Endothelial cell of umbilical vein (primary cell): ENCODE results near the gene RAP1GAP2. TPM values are rescaled to one million over a fixed set of nuclear protein-coding genes. Genes with fewer than 3 reads are reported as not detected.

ENCODE experiments used
- BruUV-seq: library from RNA; stranded (reverse); fragments of 400-500 nt; replicated peaks from 2 replicates; lab custom pipeline; 2021; lab: Mats Ljungman, UMichigan
- CTCF ChIA-PET: fragments of 300-600, 350-600 bp; sonication (Branson Sonifier 250); formaldehyde crosslinking; loops from one replicate; lab custom pipeline; 2021; ENCODE audit warnings: antibody characterized with exemption, inconsistent platforms; lab: Charles Lee
- POLR2A ChIA-PET: fragments of 300-600, 350-600 bp; sonication (Branson Sonifier 250); formaldehyde crosslinking; loops from one replicate; lab custom pipeline; 2021; ENCODE audit warnings: antibody characterized with exemption, inconsistent platforms; lab: Charles Lee
- DNase-seq: peaks from one replicate; pipeline ENCODE4 v3.0.0-alpha.2; 2011; ENCODE audit warnings: low read depth, low spot score
- FAIRE-seq: peaks from 2 replicates; lab custom pipeline; 2011; peaks lifted over from hg19 to GRCh38; lab: Jason Lieb, UNC
- H2AFZ ChIP-seq: 2 replicates; pipeline ENCODE4 v1.6.0; 2012; ENCODE audit warnings: low read depth, low read length, control low read depth, inconsistent platforms
- H3K27ac ChIP-seq: 2 replicates; pipeline ENCODE4 v1.5.1; 2011; ENCODE audit warnings: low read depth, mild to moderate bottlenecking, control low read depth, low read length, moderate library complexity; ENCODE audit not compliant: insufficient read depth
- H3K27me3 ChIP-seq, 2 experiments: 2 replicates each; pipeline versions ENCODE4 v1.6.0 to v1.6.1; 2011; ENCODE audit warnings: low read length in 2 of 2, mixed read lengths in 1 of 2; ENCODE audit not compliant: control insufficient read depth in 2 of 2, insufficient read depth in 2 of 2
- H3K36me3 ChIP-seq, 2 experiments: 2 replicates in 1 of 2; 3 replicates in 1 of 2; pipeline ENCODE4 v1.5.1; 2011; ENCODE audit warnings: low read length in 2 of 2, mild to moderate bottlenecking in 1 of 2, moderate library complexity in 1 of 2; ENCODE audit not compliant: control insufficient read depth in 2 of 2, insufficient read depth in 2 of 2; ENCODE audit errors: extremely low read depth in 1 of 2
- H3K4me1 ChIP-seq: 3 replicates; pipeline ENCODE4 v1.5.1; 2011; ENCODE audit warnings: mild to moderate bottlenecking, low read length; ENCODE audit not compliant: control insufficient read depth, insufficient read depth; ENCODE audit errors: extremely low read depth
- H3K4me2 ChIP-seq: 2 replicates; pipeline ENCODE4 v1.6.1; 2011; ENCODE audit warnings: low read length, control low read depth, mixed read lengths; ENCODE audit not compliant: insufficient read depth
- H3K4me3 ChIP-seq, 3 experiments: fragments of 200-600 bp in 1 of 3; sonication (generic), shearing (Covaris generic) in 1 of 3; replicated peaks in 1 of 3; 2 replicates each; pipeline ENCODE4 v1.5.1; 2011 to 2016; ENCODE audit warnings: control low read depth in 3 of 3, low read length in 3 of 3, mild to moderate bottlenecking in 2 of 3, inconsistent platforms in 1 of 3, low read depth in 1 of 3, moderate library complexity in 1 of 3; ENCODE audit not compliant: insufficient read depth in 1 of 3
- H3K79me2 ChIP-seq: 2 replicates; pipeline ENCODE4 v1.6.0; 2012; ENCODE audit warnings: low read length, inconsistent platforms; ENCODE audit not compliant: control insufficient read depth, insufficient read depth
- H3K9ac ChIP-seq: replicated peaks from 2 replicates; pipeline ENCODE3; 2011; ENCODE audit warnings: low read length, control low read depth; ENCODE audit not compliant: insufficient read depth; ENCODE audit errors: extremely low read depth
- H3K9me1 ChIP-seq: replicated peaks from 3 replicates; pipeline ENCODE4 v1.6.0; 2011; ENCODE audit warnings: mild to moderate bottlenecking, low read length; ENCODE audit not compliant: control insufficient read depth, insufficient read depth; ENCODE audit errors: extremely low read depth
- H3K9me3 ChIP-seq: replicated peaks from 2 replicates; pipeline ENCODE4 v1.5.1; 2012; ENCODE audit warnings: low read length, inconsistent platforms; ENCODE audit not compliant: control insufficient read depth, insufficient read depth
- H4K20me1 ChIP-seq: replicated peaks from 2 replicates; pipeline ENCODE3; 2011; ENCODE audit warnings: mild to moderate bottlenecking, low read length; ENCODE audit not compliant: control insufficient read depth, insufficient read depth; ENCODE audit errors: extremely low read depth
- EZH2 ChIP-seq: IDR thresholded peaks from 2 replicates; pipeline ENCODE4 v1.6.1; 2012; ENCODE audit warnings: borderline replicate concordance, low read depth, mild to moderate bottlenecking, moderate library complexity, low read length, inconsistent platforms; ENCODE audit not compliant: severe bottlenecking
- FOS ChIP-seq: IDR thresholded peaks from 2 replicates; pipeline ENCODE4 v1.6.1; 2011; ENCODE audit warnings: mild to moderate bottlenecking, low read length, moderate library complexity, borderline replicate concordance; ENCODE audit not compliant: insufficient read depth
- GATA2 ChIP-seq: IDR thresholded peaks from 2 replicates; pipeline ENCODE4 v1.7.0; 2011; ENCODE audit warnings: low read depth, mild to moderate bottlenecking, moderate library complexity, mixed read lengths, low read length; ENCODE audit not compliant: insufficient read length, insufficient read depth
- JUN ChIP-seq: IDR thresholded peaks from 2 replicates; pipeline ENCODE4 v1.6.1; 2011; ENCODE audit warnings: borderline replicate concordance, low read depth; ENCODE audit not compliant: insufficient read length, insufficient read depth
- POLR2AphosphoS5 ChIP-seq: IDR thresholded peaks from 2 replicates; pipeline ENCODE4 v1.6.1; 2012; ENCODE audit warnings: low read depth, mild to moderate bottlenecking, control low read depth, low read length, moderate library complexity; ENCODE audit not compliant: insufficient read depth
- dilution Hi-C: fragments of 300-500 bp; cut with MboI; formaldehyde crosslinking; loops from one replicate; pipeline ENCODE4 v1.15.0; 2019; ENCODE audit warnings: low sequenced_read_pairs; ENCODE audit not compliant: extremely low pct_ligation_motif_present
- intact Hi-C: fragments of 100-400 bp; cut with micrococcal nuclease; formaldehyde crosslinking; loops from one replicate; pipeline ENCODE4 v1.10.0; 2022
- polyA plus RNA-seq, 4 experiments: library from polyadenylated mRNA; depleted of rRNA in 3 of 4; stranded (reverse) in 3 of 4; unstranded in 1 of 4; fragments of >200 nt; gene quantifications; 2 replicates each; pipeline versions ENCODE4 v1.2.1 to v1.2.3, GENCODE V29; 2011 to 2012; ENCODE audit warnings: missing spikeins in 1 of 4
- total RNA-seq: library from RNA; stranded (reverse); gene quantifications from 2 replicates; pipeline ENCODE4 v1.2.3, GENCODE V29; 2021
- TF ChIP-seq, protein P1 (sequence below): IDR thresholded peaks from 2 replicates; pipeline ENCODE4 v1.6.1; 2011; ENCODE audit not compliant: insufficient read depth, insufficient read length
- TF ChIP-seq, protein P2 (sequence below), 2 donors: IDR thresholded peaks; 1 replicate in 1 of 2; 2 replicates in 1 of 2; pipeline ENCODE4 v1.5.1; 2011; ENCODE audit warnings: low read length in 2 of 2, mild to moderate bottlenecking in 2 of 2, moderate library complexity in 2 of 2, control low read depth in 1 of 2, inconsistent platforms in 1 of 2, low read depth in 1 of 2; ENCODE audit not compliant: insufficient read depth in 1 of 2; ENCODE audit errors: extremely low read depth in 1 of 2

Gene RAP1GAP2
- total and polyA plus RNA-seq, 2 donors (not counting 3 experiments of a cell fraction or from before 2014, with no cell fraction given) = 1.4 to 3.6 TPM

DNA sequence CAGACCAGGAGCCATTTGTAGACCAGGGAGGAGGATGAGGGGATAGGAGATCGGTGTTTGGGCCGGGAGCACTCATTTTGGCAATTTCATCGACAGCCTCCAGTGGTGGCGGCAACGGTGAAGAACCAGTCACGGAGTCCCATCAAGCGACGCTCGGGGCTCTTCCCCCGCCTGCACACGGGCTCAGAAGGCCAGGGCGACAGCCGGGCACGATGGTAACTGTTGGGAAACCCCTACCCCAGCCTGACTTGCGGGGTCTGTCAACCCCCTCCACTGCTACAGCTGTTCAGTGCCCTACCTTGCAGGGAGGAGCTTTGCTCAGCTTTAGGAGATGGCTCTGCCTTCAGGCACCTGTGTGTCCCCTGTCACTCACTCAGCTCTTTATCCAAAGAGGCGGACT lies 224.1 kb downstream of the RAP1GAP2 start:
- no peak overlapping the region for H3K4me2 ChIP-seq
- no peaks in the 10 kb centered on the region for H3K4me1 ChIP-seq
- no peak for FAIRE-seq
- no peak overlapping the region for H2AFZ ChIP-seq
- no peak overlapping the region for H3K4me3 ChIP-seq
- TF ChIP-seq, protein P1, sequence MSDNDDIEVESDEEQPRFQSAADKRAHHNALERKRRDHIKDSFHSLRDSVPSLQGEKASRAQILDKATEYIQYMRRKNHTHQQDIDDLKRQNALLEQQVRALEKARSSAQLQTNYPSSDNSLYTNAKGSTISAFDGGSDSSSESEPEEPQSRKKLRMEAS = no peak
- TF ChIP-seq GATA2 = no peak
- TF ChIP-seq JUN = no peak
- no peak for TF ChIP-seq FOS
- TF ChIP-seq EZH2 = no peak
- no peaks in the 10 kb centered on the region for H3K9me1 ChIP-seq
- H3K27me3 ChIP-seq = no peaks in the 10 kb centered on the region
- no TSS peak for BruUV-seq
- no peak overlapping the region for H3K27ac ChIP-seq
- H3K9ac ChIP-seq = no peak overlapping the region
- H4K20me1 ChIP-seq = no peaks in the 10 kb centered on the region
- no peaks in the 10 kb centered on the region for H3K36me3 ChIP-seq
- POLR2A ChIA-PET = no interaction called here
- no peak for DNase-seq
- no peaks in the 10 kb centered on the region for H3K9me3 ChIP-seq
- dilution Hi-C loops (no loop called here), intact Hi-C loops (no loop called here)
- no peaks in the 10 kb centered on the region for H3K79me2 ChIP-seq
- CTCF ChIA-PET = no interaction called here

- no TSS peak for BruUV-seq
- no peak overlapping the region for H2AFZ ChIP-seq
- H3K9ac ChIP-seq = no peak overlapping the region
- dilution Hi-C loops (no loop called here), intact Hi-C loops (no loop called here)
- no peaks in the 10 kb centered on the region for H3K79me2 ChIP-seq
- H3K27ac ChIP-seq = no peak overlapping the region
- H3K9me3 ChIP-seq = no peaks in the 10 kb centered on the region
- FAIRE-seq = no peak
- H3K4me3 ChIP-seq = no peak overlapping the region
- H4K20me1 ChIP-seq = no peaks in the 10 kb centered on the region
- no peaks in the 10 kb centered on the region for H3K36me3 ChIP-seq
- TF ChIP-seq, protein P2, sequence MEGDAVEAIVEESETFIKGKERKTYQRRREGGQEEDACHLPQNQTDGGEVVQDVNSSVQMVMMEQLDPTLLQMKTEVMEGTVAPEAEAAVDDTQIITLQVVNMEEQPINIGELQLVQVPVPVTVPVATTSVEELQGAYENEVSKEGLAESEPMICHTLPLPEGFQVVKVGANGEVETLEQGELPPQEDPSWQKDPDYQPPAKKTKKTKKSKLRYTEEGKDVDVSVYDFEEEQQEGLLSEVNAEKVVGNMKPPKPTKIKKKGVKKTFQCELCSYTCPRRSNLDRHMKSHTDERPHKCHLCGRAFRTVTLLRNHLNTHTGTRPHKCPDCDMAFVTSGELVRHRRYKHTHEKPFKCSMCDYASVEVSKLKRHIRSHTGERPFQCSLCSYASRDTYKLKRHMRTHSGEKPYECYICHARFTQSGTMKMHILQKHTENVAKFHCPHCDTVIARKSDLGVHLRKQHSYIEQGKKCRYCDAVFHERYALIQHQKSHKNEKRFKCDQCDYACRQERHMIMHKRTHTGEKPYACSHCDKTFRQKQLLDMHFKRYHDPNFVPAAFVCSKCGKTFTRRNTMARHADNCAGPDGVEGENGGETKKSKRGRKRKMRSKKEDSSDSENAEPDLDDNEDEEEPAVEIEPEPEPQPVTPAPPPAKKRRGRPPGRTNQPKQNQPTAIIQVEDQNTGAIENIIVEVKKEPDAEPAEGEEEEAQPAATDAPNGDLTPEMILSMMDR (IDR thresholded peaks at IDR 0.05; ENCODE audit: extremely low read depth in 1 of 2, insufficient read depth in 1 of 2, low read depth in 1 of 2, low read length in 2 of 2) = no peak
- TF ChIP-seq EZH2 = no peak
- no peak for TF ChIP-seq POLR2AphosphoS5
- H3K27me3 ChIP-seq = no peaks in the 10 kb centered on the region
- POLR2A ChIA-PET = no interaction called here
- no peaks in the 10 kb centered on the region for H3K9me1 ChIP-seq
- CTCF ChIA-PET = interaction anchor here (1.1 kb wide), 1 partner anchor 9 kb away, joined by 3 read pairs; no protein-coding TSS in a partner anchor
- DNase-seq = no peak
- no peak overlapping the region for H3K4me2 ChIP-seq
- H3K4me1 ChIP-seq = no peaks in the 10 kb centered on the region
Observed at GRCh38 chr17:3022197-3022596, 226.0 kb downstream of the RAP1GAP2 start.
